SU-DHL-6 (cell line): ENCODE measurements around the gene ZNF701.
"Not testable (repeated sequence)": the region's sequence is repeated elsewhere in the genome, so short reads cannot be mapped to it uniquely, and the experiment has no call there.

Experiments
- CTCF ChIP-seq: fragments of 200-600 bp; sonication (generic); IDR thresholded peaks from one replicate; pipeline ENCODE4 v1.5.1; 2017; ENCODE audit warnings: antibody characterized with exemption, mild to moderate bottlenecking, low read length, moderate library complexity; ENCODE audit not compliant: insufficient read depth, poor library complexity, severe bottlenecking
- EZH2phosphoT487 ChIP-seq: fragments of 200-600 bp; sonication (generic), shearing (Covaris generic); conservative IDR thresholded peaks from 2 replicates; pipeline ENCODE4 v1.6.1; 2018; ENCODE audit warnings: mild to moderate bottlenecking, antibody characterized with exemption, low read length, moderate library complexity, mixed read lengths

- TF ChIP-seq CTCF, EZH2phosphoT487: not testable (repeated sequence)
Measured at GRCh38 chr19:52593441-52593840, 23.4 kb downstream of the ZNF701 start.
